GM12892 (cell line): Measurements from ENCODE around the gene ABHD3.
"Not testable (repeated sequence)": the region's sequence is repeated elsewhere in the genome, so short reads cannot be mapped to it uniquely, and the experiment has no call there.

Experiments
- DNase-seq: peaks from one replicate; pipeline ENCODE4 v3.0.0; 2011; ENCODE audit not compliant: insufficient read length
- FAIRE-seq: peaks from 2 replicates; lab custom pipeline; 2011; peaks lifted over from hg19 to GRCh38; lab: Jason Lieb, UNC
- POLR2A ChIP-seq: IDR thresholded peaks from 2 replicates; pipeline ENCODE4 v1.6.1; 2011; ENCODE audit warnings: low read depth, low read length, control low read depth
- POLR2AphosphoS5 ChIP-seq: IDR thresholded peaks from 2 replicates; pipeline ENCODE4 v1.6.1; 2011; ENCODE audit warnings: low read depth, low read length, control low read depth
- TAF1 ChIP-seq: IDR thresholded peaks from 2 replicates; pipeline ENCODE4 v1.6.1; 2011; ENCODE audit warnings: low read depth, mild to moderate bottlenecking, control low read depth, low read length, borderline replicate concordance

ABHD3 gene

DNA sequence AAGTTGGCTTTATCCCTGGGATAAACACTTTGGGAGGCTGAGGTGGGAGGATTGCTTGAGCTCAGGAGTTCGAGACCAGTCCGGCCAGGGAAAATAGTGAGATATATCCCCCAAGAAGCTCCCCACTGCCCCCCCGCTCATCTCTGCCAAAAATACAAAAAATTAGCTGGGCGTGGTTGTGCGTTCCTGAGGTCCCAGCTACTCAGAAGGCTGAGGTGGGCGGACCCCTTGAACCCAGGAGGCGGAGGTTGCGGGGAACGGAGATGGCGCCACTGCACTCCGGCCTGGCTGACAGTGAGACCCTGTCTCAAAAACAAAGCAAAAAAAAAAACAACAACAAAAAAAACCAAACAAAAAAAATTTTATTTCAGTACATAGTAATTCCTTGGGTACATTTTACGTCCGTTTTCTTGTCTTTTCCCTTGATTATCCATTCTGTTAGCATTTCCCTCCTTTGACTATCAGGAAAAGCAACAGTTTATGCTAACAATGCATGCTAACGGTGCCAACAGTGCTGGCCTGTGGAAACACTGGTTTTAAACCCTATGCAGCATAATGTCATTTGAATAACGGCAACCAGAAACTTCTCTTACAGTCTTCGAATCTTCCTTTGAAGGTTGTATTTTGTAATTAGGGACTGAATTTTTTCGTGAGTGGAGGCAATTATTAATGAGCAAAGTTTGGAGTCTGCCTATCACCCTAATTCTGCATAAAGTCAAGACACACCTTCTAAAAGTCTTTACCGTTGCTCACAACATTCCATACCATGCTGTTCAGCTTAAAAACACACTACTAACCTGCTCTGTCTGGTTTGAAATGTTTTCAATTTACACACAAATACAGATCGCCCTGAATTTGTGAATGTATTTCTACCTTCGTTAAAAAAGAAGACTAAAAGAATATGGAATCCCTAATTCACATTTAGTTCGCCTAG, 35.3 kb upstream of the ABHD3 start:
- FAIRE-seq = peak; percentile 51
- TF ChIP-seq POLR2AphosphoS5 (no peak), TAF1 (no peak), POLR2A (no peak)
- DNase-seq = no peak

- DNase-seq, FAIRE-seq: not testable (repeated sequence)
Observed at GRCh38 chr18:21736926-21737325, 32.4 kb upstream of the ABHD3 start.

DNA sequence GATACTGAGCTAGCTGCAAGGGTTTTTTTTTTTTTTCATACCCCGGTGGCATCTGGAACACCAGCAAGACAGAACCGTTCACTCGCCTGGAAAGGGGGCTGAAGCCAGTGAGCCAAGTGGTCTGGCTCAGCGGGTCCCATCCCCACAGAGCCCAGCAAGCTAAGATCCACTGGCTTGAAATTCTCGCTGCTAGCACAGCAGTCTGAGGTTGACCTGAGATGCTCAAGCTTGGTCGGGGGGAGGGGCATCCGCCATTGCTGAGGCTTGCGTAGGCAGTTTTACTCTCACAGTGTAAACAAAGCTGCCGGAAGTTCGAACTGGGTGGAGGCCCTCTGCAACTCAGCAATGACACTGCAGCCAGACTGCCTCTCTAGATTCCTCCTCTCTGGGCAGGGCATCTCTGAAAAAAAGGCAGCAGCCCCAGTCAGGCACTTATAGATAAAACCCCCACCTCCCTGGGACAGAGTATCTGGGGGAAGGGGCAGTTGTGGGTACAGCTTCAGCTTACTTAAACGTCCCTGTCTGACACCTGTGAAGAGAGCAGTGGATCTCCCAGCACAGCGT, 31.0 kb upstream of the ABHD3 start:
- DNase-seq (no peak), FAIRE-seq (no peak)
- no peak for TF ChIP-seq POLR2A
- TF ChIP-seq TAF1 = no peak
- no peak for TF ChIP-seq POLR2AphosphoS5

DNA sequence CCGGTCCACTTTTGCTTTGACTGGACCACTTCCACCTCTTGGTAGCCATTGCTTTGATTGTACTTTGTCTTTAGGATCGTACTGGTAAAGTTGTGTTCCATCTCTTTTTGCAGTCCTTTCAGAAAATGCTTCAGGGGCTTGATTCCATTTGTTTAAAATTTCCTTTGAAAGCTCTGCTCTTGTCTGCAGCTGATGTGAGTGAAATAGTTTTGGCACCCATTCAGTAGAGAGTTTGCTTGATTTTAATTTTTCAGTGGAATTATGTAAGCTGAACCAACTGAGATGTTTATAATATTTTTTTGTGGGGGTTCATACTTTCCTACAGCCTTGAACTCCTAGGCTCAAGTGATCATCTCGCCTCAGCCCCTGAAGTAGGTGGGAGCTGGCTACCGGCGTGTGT, 28.4 kb upstream of the ABHD3 start:
- no peak for FAIRE-seq

GRCh38 chr18:21727702-21728101, 23.1 kb upstream of the ABHD3 start:
- no peak for TF ChIP-seq POLR2A
- TF ChIP-seq TAF1 = no peak
- TF ChIP-seq POLR2AphosphoS5 = no peak
- FAIRE-seq (no peak), DNase-seq (no peak)

More for the DNA sequence above, 28.4 kb upstream of the ABHD3 start:
- DNase-seq = no peak
- no peak for TF ChIP-seq TAF1
- no peak for TF ChIP-seq POLR2A
- TF ChIP-seq POLR2AphosphoS5 = no peak

DNA sequence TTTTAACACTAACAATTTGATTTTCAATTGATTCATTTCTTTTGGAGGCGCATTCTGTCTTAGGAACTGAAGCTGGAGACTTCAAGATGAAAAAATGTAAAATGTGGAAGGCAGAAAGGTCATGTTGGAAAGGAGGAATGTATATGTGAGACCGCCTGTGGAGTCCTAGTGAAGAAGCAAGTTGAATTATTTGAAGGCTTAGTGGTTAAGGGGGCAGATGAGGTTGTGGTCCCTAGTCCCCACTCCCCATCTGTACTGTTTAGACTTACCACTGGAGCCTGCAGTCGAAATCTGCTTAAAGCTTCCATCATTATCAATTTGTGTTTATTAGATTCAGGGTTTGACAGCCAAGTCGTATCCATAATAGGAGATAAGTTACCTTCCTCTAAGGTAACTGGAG, 20.6 kb upstream of the ABHD3 start:
- no peak for FAIRE-seq
- no peak for TF ChIP-seq POLR2AphosphoS5
- TF ChIP-seq POLR2A = no peak
- no peak for TF ChIP-seq TAF1
- DNase-seq = no peak

- DNase-seq (no peak), FAIRE-seq (no peak)
- TF ChIP-seq TAF1 = no peak
- no peak for TF ChIP-seq POLR2A
- no peak for TF ChIP-seq POLR2AphosphoS5
Observed at GRCh38 chr18:21722687-21723086, 18.1 kb upstream of the ABHD3 start.

- no peak for DNase-seq
- TF ChIP-seq POLR2AphosphoS5 = no peak
- TF ChIP-seq POLR2A = no peak
- TF ChIP-seq TAF1 = no peak
- FAIRE-seq = no peak
Observed at GRCh38 chr18:21714474-21714873, 9.9 kb upstream of the ABHD3 start.

DNA sequence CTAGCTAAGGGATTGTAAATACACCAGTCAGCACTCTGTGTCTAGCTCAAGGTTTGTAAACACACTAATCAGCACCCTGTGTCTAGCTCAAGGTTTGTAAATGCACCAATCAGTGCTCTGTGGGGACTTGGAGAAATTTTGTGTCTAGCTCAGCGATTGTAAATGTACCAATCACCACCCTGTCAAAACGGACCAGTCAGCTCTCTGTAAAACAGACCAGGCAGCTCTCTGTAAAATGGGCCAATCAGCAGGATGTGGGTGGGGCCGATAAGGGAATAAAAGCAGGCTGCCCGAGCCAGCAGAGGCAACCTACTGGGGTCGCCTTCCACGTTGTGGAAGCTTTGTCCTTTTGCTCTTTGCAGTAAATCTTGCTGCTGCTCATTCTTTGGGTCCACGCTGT, 2.6 kb upstream of the ABHD3 start:
- not testable (repeated sequence) for FAIRE-seq, DNase-seq

- TF ChIP-seq POLR2AphosphoS5 (no peak), TAF1 (no peak), POLR2A (no peak)
- FAIRE-seq (no peak), DNase-seq (no peak)
Observed at GRCh38 chr18:21706386-21706865, 1.9 kb upstream of the ABHD3 start.

GRCh38 chr18:21703241-21703820, 1.2 kb downstream of the ABHD3 start:
- FAIRE-seq = peak; percentile 71
- no peak for TF ChIP-seq POLR2AphosphoS5
- no peak for TF ChIP-seq TAF1
- no peak for TF ChIP-seq POLR2A
- peak; percentile 25 for DNase-seq

- DNase-seq (no peak), FAIRE-seq (no peak)
- TF ChIP-seq TAF1 (no peak), POLR2A (no peak), POLR2AphosphoS5 (no peak)
Observed at GRCh38 chr18:21702602-21703001, 2.0 kb downstream of the ABHD3 start.

DNA sequence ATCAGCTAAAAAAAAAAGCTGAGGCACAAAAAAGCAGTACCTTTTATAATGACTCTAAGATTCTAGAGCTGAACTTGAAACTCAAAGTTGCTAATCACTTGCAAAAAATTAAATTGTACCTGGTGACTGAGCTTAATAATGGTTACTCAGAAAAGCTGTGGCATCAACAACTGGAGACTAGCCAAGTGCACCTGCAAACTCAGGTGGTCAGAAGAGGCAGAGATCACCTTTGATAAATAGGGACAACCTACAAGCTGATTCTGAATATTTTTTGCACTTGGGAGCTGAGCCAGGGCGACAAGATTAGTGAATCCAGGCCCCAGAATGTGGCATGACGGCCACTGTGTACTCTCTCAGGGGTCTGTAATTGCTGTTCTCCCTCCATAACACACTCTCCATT, 3.0 kb downstream of the ABHD3 start:
- FAIRE-seq = no peak
- no peak for DNase-seq
- TF ChIP-seq TAF1 (no peak), POLR2AphosphoS5 (no peak), POLR2A (no peak)

DNA sequence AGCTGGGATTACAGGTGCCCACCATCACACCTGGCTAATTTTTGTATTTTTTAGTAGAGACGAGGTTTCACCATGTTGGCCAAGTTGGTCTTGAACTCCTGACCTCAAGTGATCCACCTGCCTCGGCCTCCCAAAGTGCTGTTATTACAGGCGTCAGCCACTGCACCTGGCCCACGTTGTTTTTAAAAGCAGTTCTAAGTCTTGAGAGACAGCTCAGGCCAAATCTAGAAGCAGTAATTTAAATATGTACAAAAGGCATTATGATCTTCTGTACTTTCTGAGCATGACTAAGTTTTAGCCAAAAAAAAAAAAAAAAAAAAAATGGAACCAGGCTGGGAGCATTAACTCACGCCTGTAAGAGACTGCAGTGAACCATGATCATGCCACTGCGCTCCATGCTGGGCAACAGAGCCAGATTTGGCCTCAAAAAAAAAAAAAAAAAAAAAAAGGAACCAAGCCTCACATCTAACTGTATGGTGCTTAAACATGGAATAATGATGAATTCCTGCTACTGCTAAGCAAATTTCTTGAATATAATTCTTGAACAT, 4.0 kb downstream of the ABHD3 start:
- DNase-seq (no peak), FAIRE-seq (no peak)
- no peak for TF ChIP-seq TAF1
- no peak for TF ChIP-seq POLR2AphosphoS5
- TF ChIP-seq POLR2A = no peak
